ENCODE measurements around the gene HSPA14.
A peak's percentile ranks its signal among the peaks of the same experiment; 100 is the strongest.

Gene HSPA14

DNA sequence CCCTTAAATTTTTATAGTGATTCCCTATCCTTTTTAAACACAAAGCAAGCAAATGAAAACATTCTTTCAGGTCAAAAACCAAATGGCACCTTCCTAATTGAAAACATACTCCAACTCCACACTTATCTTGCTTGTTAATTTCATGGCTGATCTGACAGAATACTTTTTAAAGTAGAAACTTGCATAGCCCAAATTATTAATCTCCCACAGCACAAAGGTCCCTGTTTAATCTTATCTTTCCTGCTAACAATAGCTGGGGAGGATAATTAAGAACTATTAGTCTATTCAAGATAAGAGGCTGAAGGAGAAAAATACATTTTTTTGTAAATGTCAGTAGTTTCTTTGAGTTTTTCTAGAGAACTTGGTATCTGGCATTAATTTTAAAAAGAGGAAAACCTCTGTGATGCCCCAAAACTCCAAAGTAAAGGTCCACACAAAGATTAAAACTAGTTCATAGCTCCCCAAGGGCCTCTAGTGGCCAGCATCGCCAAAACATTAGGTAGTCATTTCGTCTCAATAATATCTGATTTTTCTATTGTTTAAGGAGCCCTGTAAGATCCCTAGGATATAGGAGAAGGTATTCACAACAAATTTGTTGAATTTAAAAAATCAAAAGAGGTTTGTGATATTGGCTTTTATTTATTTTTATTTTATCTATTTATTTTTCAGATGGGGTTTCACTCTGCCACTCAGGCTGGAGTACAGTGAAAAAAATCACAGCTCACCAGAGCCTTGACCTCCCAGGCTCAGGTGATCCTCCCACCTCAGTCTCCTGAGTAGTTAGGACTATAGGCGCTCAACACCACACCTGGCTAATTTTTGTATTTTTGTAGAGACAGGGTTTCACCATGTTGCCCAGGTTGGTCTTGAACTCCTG is 15.0 kb upstream of the HSPA14 start:
- no peaks in the 10 kb centered on the region for H3K9me3 Mint-ChIP-seq
- no peaks in the 10 kb centered on the region for H3K36me3 Mint-ChIP-seq
- peaks cover 27% of the 10 kb centered on the region for H3K4me1 Mint-ChIP-seq
- ATAC-seq, result no peak
- H3K27me3 Mint-ChIP-seq, result no peaks in the 10 kb centered on the region
- H3K4me3 Mint-ChIP-seq, result no peak overlapping the region
- H3K27ac Mint-ChIP-seq, result peak overlapping the region; percentile 89

DNA sequence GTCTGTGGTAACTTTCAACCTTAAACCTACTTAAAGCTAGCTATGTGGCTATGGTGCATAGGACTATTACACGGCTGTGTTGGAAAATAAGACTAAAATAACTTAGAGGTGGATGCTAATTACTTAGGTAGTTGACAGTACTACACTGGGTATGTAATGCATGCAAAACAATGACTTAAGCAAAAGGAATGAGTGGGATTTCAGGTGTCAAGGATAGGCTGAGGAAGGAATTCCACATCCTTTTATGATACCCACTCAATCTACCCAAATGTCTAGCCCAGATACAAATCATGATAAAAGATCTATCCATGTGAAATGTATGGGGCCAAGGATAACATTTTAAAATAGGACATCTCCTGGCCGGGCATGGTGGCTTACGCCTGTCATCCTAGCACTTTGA is 14.1 kb upstream of the HSPA14 start:
- Mint-ChIP-seq H3K4me3 (no peak overlapping the region), H3K27me3 (no peaks in the 10 kb centered on the region), H3K36me3 (no peaks in the 10 kb centered on the region), H3K4me1 (peaks cover 27% of the 10 kb centered on the region), H3K9me3 (no peaks in the 10 kb centered on the region), H3K27ac (no peak overlapping the region)
- ATAC-seq, result no peak

DNA sequence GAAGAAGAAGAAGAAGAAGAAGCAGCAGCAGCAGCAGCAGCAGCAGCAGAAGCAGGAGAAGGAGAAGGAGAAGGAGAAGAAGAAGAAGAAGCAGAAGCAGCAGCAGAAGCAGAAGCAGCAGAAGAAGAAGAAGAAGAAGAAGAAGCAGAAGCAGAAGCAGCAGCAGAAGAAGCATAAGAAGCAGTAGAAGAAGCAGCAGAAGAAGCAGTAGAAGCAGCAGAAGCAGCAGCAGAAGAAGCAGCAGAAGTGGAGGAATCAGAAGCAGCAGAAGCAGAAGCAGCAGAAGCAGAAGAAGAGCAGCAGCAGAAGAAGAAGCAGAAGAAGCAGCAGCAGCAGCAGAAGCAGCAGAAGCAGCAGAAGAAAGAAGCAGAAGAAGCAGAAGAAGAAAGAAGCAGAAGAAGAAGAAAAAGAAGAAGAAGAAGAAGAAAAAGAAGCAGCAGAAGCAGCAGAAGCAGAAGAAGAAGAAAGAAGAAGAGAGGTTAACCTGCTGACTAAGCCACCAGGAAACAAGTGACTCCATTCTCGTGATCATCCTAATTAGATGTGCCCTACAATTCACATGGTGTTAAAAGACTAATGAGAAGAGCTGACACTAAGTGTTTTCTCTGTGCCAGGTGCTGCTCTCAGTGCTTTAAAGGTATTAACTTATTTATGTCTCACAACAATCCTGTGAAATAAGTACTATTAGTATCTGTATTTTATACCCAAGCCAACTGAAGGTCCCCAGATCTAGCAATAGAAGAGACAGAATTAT is 11.9 kb upstream of the HSPA14 start:
- peak overlapping the region; percentile 64 for H3K27ac Mint-ChIP-seq
- H3K4me1 Mint-ChIP-seq, result peaks cover 20% of the 10 kb centered on the region
- H3K9me3 Mint-ChIP-seq, result no peaks in the 10 kb centered on the region

DNA sequence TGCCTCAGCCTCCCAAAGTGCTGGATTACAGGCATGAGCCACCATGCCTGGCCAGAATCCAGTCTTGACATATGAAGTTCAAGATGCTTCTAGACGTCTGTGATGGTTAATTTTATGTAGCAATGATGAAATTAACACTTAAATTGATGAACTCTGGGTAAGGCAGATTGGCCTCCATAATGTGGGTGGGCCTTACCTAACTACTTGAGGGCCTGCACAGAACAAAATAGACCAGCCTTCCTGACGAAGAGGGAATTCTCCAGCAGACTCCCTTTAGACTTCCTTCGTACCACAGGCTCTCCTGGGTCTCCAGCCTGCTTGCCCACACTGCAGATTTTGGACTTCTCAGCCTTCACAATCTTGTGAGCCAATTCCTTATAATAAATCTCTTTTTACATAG is 5.0 kb upstream of the HSPA14 start:
- Mint-ChIP-seq H3K4me3 (no peak overlapping the region), H3K9me3 (no peaks in the 10 kb centered on the region), H3K36me3 (peaks cover 9% of the 10 kb centered on the region), H3K4me1 (peaks cover 7% of the 10 kb centered on the region), H3K27me3 (no peaks in the 10 kb centered on the region), H3K27ac (no peak overlapping the region)
- ATAC-seq, result no peak

More for the DNA sequence above, 11.9 kb upstream of the HSPA14 start:
- ATAC-seq, result no peak
- Mint-ChIP-seq H3K36me3 (no peaks in the 10 kb centered on the region), H3K4me3 (no peak overlapping the region), H3K27me3 (no peaks in the 10 kb centered on the region)

DNA sequence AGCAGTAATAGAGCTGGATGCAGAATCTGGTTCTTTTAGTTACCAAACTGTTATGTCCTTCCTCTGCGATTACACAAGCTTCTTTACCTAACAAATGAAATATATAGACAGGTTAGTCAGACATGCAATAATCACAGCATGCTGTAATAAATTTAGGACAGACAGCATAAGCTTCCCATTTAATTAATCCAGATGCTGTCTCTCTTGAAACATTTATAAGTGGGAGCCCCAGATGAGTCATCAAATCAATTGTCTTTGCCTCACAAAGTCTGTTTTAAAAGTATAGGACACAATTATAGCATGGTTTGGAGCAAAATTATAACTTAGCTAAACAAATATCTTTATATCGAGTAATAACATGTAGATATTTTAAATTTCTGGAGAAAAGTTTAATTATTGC is 1.9 kb upstream of the HSPA14 start:
- Mint-ChIP-seq H3K36me3 (peaks cover 9% of the 10 kb centered on the region), H3K4me1 (peaks cover 16% of the 10 kb centered on the region)

DNA sequence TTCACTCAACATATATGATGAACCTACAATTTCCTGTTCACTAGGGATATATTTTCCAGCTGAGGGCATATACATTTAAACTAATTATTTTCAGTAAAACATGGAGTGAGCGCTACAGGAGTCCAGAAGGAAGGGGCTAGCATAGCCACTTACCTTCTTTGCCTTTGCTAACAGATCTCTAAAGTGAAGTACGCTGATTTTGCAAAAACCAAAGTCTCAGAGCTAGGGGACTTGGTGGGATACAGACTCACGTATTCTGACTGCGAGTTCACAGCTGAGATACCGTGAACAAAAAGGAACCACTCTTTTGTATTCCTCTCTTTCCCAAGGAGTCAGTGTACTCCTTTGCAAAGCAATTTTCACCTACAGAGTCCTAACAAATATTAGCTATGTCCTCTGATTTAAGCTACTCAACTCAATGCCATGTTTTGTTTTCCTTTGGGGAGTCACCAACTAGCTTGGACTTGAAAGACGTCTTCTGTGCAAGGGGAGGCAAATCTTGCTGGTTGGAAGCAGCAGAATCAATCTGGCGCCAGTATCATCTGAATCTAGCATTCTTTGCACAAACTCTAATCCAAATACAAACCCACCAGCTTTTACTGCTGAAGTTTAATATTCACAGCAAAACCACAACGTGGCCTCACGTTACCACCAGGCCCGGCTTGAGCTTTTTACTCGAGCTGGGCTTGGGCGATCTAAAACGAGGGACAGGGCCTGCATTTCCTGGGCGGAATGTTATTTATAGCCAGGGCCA is 926 bp upstream of the HSPA14 start:
- Mint-ChIP-seq H3K27ac (peak overlapping the region; percentile 97), H3K9me3 (no peaks in the 10 kb centered on the region), H3K27me3 (no peaks in the 10 kb centered on the region), H3K4me1 (peaks cover 16% of the 10 kb centered on the region), H3K4me3 (peak overlapping the region; percentile 98), H3K36me3 (peaks cover 10% of the 10 kb centered on the region)
- no peak for ATAC-seq

More for the DNA sequence above, 1.9 kb upstream of the HSPA14 start:
- Mint-ChIP-seq H3K27ac (no peak overlapping the region), H3K4me3 (no peak overlapping the region), H3K9me3 (no peaks in the 10 kb centered on the region), H3K27me3 (no peaks in the 10 kb centered on the region)
- ATAC-seq, result no peak

DNA sequence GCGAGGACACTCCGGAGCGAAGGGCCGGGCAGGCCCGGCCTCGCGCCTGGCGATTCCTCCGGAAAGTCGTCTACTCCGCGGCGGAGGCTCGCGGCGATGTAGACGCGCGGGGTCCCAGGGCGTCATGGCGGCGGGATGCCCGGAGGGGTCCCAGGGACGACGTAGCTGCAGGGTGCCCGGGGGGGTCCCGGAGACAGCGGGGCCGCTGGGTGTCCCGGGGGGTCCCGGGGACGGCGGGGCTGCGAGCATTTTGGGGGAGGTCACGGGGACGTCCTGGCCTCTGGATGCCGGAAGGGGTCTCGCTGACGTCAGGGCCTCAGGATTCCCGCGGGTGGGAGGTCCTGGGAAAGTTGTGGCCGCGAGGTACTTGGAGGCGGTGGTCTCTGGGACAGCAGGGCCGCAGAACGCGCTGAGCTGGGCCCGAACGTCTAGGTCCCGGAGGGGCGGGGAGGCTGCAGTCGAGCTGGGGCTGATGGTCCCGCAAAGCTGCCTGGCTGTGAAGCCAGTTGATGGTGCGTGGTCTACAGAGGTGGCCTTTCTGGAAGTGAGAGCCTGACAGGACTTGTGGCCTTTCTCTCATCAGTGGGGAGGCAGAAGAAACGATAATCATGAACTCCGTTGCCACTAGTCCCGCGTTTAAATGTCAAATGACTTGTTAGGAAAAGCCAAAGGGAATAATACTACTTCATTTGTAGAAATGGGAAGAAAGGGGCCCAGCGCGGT is 637 bp downstream of the HSPA14 start:
- peak overlapping the region; percentile 98 for H3K4me3 Mint-ChIP-seq
- peak overlapping the region; percentile 97 for H3K27ac Mint-ChIP-seq
- no peaks in the 10 kb centered on the region for H3K27me3 Mint-ChIP-seq
- peak; percentile 14 for ATAC-seq
- H3K36me3 Mint-ChIP-seq, result peaks cover 20% of the 10 kb centered on the region
- no peaks in the 10 kb centered on the region for H3K9me3 Mint-ChIP-seq
- peaks cover 16% of the 10 kb centered on the region for H3K4me1 Mint-ChIP-seq

DNA sequence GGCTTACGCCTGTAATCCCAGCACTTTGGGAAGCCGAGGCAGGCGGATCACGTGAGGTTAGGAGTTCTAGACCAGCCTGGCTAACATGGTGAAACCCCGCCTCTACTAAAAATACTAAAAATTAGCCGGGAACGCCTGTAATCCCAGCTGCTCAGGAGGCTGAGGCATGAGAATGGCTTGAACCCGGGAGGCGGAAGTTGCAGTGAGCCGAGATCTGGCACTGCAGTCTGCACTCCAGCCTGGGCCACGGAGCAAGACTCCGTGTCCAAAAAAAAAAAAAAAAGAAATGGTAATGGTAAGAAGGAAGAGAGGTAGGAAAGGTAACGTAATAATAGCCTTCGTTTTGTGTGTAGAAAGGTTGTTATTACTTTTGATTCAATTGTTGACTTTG is 1.2 kb downstream of the HSPA14 start:
- Mint-ChIP-seq H3K4me3 (peak overlapping the region; percentile 98), H3K27me3 (no peaks in the 10 kb centered on the region), H3K27ac (peak overlapping the region; percentile 97), H3K36me3 (peaks cover 20% of the 10 kb centered on the region), H3K4me1 (peaks cover 16% of the 10 kb centered on the region), H3K9me3 (no peaks in the 10 kb centered on the region)
- no peak for ATAC-seq

DNA sequence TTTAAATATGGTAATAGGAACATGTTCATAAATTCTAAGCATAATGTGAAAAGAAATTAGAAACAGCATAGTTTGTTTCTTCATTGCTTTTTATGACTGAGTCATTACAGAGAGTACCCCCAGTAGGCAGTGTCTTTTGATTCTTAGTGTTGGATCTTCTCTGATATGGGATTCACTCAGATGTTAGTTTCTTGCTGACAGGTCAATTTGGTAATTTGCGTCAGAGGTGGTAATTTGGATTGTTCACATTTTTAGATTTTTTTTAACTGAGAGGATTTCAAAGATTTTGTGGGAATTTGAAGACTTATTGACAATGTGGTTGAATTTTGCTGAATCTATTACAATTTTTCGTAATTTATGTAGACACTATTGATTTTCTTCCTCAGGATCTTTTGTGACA is 2.1 kb downstream of the HSPA14 start:
- Mint-ChIP-seq H3K9me3 (no peaks in the 10 kb centered on the region), H3K27ac (no peak overlapping the region), H3K4me3 (no peak overlapping the region), H3K4me1 (peaks cover 16% of the 10 kb centered on the region), H3K27me3 (no peaks in the 10 kb centered on the region), H3K36me3 (peaks cover 26% of the 10 kb centered on the region)
- no peak for ATAC-seq

DNA sequence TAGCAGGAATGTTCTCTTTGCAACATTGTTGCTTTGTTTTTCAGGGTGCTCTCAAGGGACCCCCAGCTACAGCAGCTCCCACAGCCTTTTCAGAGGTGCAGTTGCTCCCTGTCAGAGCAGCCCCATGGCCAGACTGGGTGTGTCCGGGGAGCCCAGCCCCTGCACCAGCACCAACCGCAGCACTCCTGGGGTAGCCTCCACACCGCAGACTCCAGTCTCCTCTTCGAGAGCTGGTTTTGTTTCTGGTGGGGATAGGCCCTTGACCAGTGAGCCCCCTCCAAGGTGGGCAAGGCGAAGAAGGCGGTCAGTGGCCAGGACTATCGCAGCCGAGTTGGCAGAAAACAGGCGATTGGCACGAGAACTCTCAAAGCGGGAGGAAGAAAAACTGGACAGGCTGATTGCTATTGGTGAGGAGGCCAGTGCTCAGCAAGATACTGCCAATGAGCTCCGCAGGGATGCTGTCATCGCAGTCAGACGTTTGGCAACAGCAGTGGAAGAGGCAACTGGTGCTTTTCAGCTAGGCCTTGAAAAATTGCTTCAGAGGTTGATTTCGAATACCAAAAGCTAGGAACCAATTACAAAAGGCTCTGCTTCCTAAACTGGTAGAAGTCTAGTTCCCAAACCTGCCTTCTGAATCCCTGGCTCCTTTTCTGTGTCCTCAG is 5.4 kb downstream of the HSPA14 start:
- Mint-ChIP-seq H3K36me3 (peaks cover 34% of the 10 kb centered on the region), H3K27me3 (no peaks in the 10 kb centered on the region), H3K9me3 (no peaks in the 10 kb centered on the region), H3K27ac (no peak overlapping the region), H3K4me3 (no peak overlapping the region), H3K4me1 (peaks cover 10% of the 10 kb centered on the region)
- ATAC-seq, result no peak

DNA sequence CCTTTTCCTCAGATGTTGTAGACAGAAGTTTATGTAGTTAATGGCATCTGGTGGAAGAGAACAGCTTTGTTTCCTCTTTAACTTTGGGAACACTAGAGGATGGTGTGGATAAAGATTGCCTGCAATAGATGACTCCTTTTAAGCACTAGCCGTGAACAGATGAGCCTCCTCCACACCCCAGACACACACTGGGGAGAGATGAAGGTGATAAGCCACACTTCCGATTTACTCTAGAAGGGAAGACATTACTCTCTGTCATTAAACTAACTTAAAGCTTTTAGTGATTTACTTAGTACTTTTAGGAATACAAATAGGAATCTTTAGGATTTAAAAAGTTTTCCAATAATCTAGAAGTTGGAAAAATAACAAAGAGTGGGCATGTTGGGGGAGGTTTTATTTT is 6.8 kb downstream of the HSPA14 start:
- H3K9me3 Mint-ChIP-seq, result no peaks in the 10 kb centered on the region
- no peak overlapping the region for H3K4me3 Mint-ChIP-seq
- H3K27me3 Mint-ChIP-seq, result no peaks in the 10 kb centered on the region
- H3K4me1 Mint-ChIP-seq, result no peaks in the 10 kb centered on the region
- H3K36me3 Mint-ChIP-seq, result peaks cover 40% of the 10 kb centered on the region
- no peak for ATAC-seq
- H3K27ac Mint-ChIP-seq, result no peak overlapping the region

DNA sequence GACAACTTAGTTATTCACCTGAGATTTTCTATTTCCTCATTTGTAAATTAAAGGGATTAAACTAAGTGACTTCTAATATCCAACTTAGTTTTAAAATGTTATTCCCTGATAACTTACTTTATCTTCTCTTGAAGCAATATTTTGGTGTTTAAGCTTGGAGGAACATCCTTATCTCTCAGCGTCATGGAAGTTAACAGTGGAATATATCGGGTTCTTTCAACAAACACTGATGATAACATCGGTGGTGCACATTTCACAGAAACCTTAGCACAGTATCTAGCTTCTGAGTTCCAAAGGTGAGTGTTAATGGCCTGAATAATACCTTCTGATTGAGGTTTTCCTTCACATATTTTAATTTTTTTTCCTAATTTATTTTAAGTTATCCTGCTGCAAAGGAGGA is 14.1 kb downstream of the HSPA14 start:
- H3K36me3 Mint-ChIP-seq, result peaks cover 47% of the 10 kb centered on the region
- H3K27me3 Mint-ChIP-seq, result no peaks in the 10 kb centered on the region
- no peaks in the 10 kb centered on the region for H3K4me1 Mint-ChIP-seq
- no peaks in the 10 kb centered on the region for H3K9me3 Mint-ChIP-seq
- no peak overlapping the region for H3K27ac Mint-ChIP-seq
- no peak for ATAC-seq
- no peak overlapping the region for H3K4me3 Mint-ChIP-seq

DNA sequence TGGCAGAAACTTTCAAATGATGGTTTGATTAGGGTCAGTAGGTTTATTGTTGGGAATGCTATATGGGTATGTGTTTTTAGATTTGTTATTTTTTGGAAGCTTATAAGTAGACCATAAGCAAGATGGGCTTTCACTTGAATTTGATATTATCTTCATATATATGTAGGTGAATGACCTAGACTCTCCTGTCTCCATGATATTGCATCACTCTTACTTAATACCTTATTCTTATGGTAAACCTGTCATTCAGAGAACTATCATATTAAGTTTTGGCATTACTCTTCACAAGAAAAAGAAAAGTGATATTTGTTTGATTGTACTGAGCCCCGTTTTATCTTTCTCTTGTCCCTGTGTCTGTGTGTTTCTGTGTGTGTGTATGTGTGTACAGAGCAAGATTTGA is 17.3 kb downstream of the HSPA14 start:
- Mint-ChIP-seq H3K36me3 (peaks cover 63% of the 10 kb centered on the region), H3K9me3 (no peaks in the 10 kb centered on the region), H3K27ac (no peak overlapping the region), H3K27me3 (no peaks in the 10 kb centered on the region), H3K4me3 (no peak overlapping the region), H3K4me1 (peaks cover 6% of the 10 kb centered on the region)
- ATAC-seq, result no peak

DNA sequence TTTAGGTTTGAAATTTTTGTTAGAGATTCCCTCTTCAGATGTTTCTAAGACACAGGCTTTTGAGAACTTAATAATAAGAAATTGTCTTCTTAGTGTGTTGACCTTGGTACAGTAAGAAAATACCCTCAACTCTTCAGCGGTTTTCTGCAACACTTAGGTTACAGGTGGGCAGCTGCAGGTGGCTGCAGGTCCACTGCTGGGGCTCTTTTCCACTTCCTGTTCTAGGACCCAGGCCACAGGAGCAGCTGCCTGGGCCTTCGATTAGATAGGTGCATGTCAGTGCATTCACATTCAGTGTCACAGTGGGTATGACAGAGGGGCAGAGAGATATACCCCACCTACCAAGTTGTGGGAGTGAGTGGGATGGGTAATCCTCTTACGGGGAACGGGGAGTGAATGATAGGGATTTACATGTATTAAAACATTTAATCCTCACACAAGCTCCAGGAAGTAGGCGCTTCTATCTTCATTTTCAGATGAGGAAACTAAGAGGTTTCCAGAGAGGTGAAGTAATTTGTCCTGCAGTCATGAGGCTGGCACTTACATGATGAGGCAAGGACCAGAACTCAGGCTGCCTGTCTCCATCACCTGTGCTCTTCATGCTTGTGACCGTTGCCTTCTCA is 20.3 kb downstream of the HSPA14 start:
- no peaks in the 10 kb centered on the region for H3K27me3 Mint-ChIP-seq
- H3K36me3 Mint-ChIP-seq, result peaks cover 53% of the 10 kb centered on the region
- peak overlapping the region; percentile 37 for H3K27ac Mint-ChIP-seq
- no peaks in the 10 kb centered on the region for H3K9me3 Mint-ChIP-seq
- ATAC-seq, result no peak
- peaks cover 6% of the 10 kb centered on the region for H3K4me1 Mint-ChIP-seq
- H3K4me3 Mint-ChIP-seq, result no peak overlapping the region

All from stimulated activated memory B cell treated with anti-CD40 and anti-IgM and Interleukin-4, amounts not matched to agents 10 μg/mL and 1 μg/mL and 100 μg/mL, for 72 hours (primary cell).